ENCODE measurements around the gene MRPL55. TPM values are rescaled to one million over a fixed set of nuclear protein-coding genes. Genes with fewer than 3 reads are reported as not detected.

Gene MRPL55
- total and polyA plus RNA-seq, 2 of the 13 experiments (the other 11 are each of a cell fraction or from before 2014, with no cell fraction given) = 58.6 to 92.9 TPM

DNA sequence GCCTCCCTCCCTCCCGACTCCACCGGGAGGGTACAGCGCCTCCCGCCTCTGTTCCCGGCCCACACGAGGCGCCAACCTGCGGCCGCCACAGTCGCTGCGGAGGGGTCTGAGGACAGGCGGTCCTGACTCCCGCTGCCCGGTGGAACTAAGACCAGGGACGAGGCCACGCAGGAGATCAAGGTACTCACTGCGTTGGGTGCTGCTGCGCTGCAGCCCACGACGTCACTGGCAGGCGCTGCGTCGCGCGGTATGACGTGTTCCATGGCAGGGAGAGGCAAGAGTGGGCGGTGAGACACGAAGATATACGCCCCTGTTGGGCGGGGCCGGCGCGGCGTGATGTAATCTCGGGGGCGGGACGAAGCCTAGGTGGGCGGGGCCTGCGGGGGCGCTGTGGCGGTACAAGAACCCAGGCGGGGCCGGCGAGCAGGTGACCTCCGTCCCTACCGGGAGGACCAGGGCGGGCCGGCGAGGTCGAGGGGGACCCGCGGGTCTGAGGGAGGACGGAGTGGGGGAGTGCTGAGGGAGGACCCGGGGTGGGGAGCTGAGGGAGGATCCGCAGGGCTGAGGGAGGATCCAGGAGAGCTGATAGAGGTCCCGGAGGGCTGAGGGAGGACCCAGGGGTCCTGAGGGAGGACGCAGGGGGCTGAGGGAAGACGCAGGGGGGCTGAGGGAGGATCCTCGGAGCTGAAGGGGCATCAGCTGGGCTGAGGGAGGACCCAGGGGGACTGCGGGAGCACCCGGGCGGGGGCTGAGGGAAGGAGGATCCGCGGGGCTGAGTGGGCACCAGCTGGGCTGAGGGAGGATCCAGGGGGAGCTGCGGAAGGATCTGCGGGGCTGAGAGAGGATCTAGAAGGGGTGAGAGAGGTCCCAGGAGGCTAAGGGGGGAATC, at the start of gene MRPL55 (continued):
- TF ChIP-seq, protein P1, sequence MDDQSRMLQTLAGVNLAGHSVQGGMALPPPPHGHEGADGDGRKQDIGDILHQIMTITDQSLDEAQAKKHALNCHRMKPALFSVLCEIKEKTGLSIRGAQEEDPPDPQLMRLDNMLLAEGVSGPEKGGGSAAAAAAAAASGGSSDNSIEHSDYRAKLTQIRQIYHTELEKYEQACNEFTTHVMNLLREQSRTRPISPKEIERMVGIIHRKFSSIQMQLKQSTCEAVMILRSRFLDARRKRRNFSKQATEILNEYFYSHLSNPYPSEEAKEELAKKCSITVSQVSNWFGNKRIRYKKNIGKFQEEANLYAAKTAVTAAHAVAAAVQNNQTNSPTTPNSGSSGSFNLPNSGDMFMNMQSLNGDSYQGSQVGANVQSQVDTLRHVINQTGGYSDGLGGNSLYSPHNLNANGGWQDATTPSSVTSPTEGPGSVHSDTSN (CRISPR knock-in tag; IDR thresholded peaks at IDR 0.05; ENCODE audit: borderline replicate concordance) = no peak
- TF ChIP-seq ZNF703 (CRISPR knock-in tag; IDR thresholded peaks at IDR 0.05; ENCODE audit: borderline replicate concordance) = no peak
- TF ChIP-seq, protein P2, sequence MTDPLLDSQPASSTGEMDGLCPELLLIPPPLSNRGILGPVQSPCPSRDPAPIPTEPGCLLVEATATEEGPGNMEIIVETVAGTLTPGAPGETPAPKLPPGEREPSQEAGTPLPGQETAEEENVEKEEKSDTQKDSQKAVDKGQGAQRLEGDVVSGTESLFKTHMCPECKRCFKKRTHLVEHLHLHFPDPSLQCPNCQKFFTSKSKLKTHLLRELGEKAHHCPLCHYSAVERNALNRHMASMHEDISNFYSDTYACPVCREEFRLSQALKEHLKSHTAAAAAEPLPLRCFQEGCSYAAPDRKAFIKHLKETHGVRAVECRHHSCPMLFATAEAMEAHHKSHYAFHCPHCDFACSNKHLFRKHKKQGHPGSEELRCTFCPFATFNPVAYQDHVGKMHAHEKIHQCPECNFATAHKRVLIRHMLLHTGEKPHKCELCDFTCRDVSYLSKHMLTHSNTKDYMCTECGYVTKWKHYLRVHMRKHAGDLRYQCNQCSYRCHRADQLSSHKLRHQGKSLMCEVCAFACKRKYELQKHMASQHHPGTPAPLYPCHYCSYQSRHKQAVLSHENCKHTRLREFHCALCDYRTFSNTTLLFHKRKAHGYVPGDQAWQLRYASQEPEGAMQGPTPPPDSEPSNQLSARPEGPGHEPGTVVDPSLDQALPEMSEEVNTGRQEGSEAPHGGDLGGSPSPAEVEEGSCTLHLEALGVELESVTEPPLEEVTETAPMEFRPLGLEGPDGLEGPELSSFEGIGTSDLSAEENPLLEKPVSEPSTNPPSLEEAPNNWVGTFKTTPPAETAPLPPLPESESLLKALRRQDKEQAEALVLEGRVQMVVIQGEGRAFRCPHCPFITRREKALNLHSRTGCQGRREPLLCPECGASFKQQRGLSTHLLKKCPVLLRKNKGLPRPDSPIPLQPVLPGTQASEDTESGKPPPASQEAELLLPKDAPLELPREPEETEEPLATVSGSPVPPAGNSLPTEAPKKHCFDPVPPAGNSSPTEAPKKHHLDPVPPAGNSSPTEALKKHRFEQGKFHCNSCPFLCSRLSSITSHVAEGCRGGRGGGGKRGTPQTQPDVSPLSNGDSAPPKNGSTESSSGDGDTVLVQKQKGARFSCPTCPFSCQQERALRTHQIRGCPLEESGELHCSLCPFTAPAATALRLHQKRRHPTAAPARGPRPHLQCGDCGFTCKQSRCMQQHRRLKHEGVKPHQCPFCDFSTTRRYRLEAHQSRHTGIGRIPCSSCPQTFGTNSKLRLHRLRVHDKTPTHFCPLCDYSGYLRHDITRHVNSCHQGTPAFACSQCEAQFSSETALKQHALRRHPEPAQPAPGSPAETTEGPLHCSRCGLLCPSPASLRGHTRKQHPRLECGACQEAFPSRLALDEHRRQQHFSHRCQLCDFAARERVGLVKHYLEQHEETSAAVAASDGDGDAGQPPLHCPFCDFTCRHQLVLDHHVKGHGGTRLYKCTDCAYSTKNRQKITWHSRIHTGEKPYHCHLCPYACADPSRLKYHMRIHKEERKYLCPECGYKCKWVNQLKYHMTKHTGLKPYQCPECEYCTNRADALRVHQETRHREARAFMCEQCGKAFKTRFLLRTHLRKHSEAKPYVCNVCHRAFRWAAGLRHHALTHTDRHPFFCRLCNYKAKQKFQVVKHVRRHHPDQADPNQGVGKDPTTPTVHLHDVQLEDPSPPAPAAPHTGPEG (CRISPR knock-in tag; IDR thresholded peaks at IDR 0.05) = no peak; the same call in 1 of the 2 replicates
- TF ChIP-seq ZNF616 (CRISPR knock-in tag; IDR thresholded peaks at IDR 0.05; ENCODE audit: low read depth) = peak; percentile 88
- no peak for TF ChIP-seq ZNF224 (CRISPR knock-in tag; IDR thresholded peaks at IDR 0.05)
- TF ChIP-seq ZFP36 (IDR thresholded peaks at IDR 0.05; ENCODE audit: borderline replicate concordance, low read depth, low read length, partially characterized antibody) = no peak
- peak; percentile 85; the same call in 1 of the 2 replicates for TF ChIP-seq ZNF564 (CRISPR knock-in tag; IDR thresholded peaks at IDR 0.05)
- TF ChIP-seq ZNF263 (CRISPR knock-in tag; IDR thresholded peaks at IDR 0.05) = peak; percentile 95
- TF ChIP-seq KDM4B (CRISPR knock-in tag; IDR thresholded peaks at IDR 0.05) = no peak; the same call in 1 of the 2 replicates
- peak; percentile 87 for TF ChIP-seq ZNF12 (CRISPR knock-in tag; IDR thresholded peaks at IDR 0.05)
- TF ChIP-seq, protein P3, sequence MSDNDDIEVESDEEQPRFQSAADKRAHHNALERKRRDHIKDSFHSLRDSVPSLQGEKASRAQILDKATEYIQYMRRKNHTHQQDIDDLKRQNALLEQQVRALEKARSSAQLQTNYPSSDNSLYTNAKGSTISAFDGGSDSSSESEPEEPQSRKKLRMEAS (IDR thresholded peaks at IDR 0.05) = peak; percentile 89
- 0 out of 2 replicates have a peak, but pooled peaks have one; percentile 70 for TF ChIP-seq TBP (CRISPR knock-in tag; IDR thresholded peaks at IDR 0.05)
- TF ChIP-seq, protein P4, sequence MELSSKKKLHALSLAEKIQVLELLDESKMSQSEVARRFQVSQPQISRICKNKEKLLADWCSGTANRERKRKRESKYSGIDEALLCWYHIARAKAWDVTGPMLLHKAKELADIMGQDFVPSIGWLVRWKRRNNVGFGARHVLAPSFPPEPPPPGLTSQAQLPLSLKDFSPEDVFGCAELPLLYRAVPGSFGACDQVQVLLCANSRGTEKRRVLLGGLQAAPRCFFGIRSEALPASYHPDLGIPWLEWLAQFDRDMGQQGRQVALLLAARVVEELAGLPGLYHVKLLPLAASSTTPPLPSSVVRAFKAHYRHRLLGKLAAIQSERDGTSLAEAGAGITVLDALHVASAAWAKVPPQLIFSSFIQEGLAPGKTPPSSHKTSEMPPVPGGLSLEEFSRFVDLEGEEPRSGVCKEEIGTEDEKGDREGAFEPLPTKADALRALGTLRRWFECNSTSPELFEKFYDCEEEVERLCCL (CRISPR knock-in tag; IDR thresholded peaks at IDR 0.05; ENCODE audit: borderline replicate concordance) = 0 out of 2 replicates have a peak, but pooled peaks have one; percentile 65
- peak; percentile 76; the same call in 1 of the 2 replicates for TF ChIP-seq ZKSCAN1 (IDR thresholded peaks at IDR 0.05; ENCODE audit: low read length)
- TF ChIP-seq HNRNPUL1 (IDR thresholded peaks at IDR 0.05; ENCODE audit: low read depth, low read length) = no peak
- TF ChIP-seq PHF20 (CRISPR knock-in tag; IDR thresholded peaks at IDR 0.05) = peak; percentile 97
- TF ChIP-seq ZNF512B (CRISPR knock-in tag; IDR thresholded peaks at IDR 0.05; ENCODE audit: borderline replicate concordance) = peak; percentile 53; the same call in 1 of the 2 replicates

Data from HepG2 (cell line).